Hematopoietic multipotent progenitor cell treated with erythropoietin and hydrocortisone succinate and interleukin-3 and kit ligand, for 17 days (in vitro differentiated cells): ENCODE measurements around the gene GINS1.
"Not testable (repeated sequence)": the region's sequence is repeated elsewhere in the genome, so short reads cannot be mapped to it uniquely, and the experiment has no call there.

Source experiments
- DNase-seq: peaks from one replicate; pipeline ENCODE4 v3.0.0-alpha.2; 2015; ENCODE audit warnings: low spot score

The GINS1 gene

DNA sequence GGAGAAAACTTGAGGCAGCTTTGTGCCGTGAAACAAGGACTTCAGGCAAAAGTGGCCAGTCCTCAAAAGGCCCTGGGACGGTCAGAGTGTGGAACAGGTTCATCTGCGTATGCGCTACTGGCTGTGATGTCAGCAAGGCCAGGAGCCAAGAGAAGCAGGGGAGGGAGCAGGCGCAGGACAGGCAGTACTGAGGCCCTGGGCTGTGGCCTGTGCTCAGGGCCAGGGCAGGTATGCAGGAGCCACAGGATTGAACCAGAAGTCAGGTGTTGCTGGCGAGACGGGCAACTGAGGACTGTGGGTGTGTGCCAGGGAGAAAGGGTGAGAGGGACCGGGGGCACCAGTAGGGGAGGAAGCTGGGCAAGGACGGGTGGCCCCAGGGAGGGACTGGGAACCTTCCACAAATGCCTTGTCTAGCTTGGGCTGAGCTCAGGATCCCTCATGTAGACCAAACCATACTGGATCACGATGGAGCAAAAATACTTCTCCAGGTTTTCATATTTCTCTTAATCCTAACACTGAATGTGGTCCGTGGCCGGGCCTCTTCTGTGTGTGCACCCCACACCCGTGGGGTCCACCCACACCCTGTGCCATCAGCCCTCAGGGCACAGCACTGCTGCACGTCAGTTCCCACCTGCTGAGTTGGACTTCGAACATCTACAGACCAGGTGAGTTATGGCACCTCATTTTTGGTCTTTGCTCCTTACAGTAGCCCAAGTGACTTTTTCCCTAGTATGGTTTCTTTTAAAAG, 46.9 kb downstream of the GINS1 start:
- DNase-seq: no peak

DNA sequence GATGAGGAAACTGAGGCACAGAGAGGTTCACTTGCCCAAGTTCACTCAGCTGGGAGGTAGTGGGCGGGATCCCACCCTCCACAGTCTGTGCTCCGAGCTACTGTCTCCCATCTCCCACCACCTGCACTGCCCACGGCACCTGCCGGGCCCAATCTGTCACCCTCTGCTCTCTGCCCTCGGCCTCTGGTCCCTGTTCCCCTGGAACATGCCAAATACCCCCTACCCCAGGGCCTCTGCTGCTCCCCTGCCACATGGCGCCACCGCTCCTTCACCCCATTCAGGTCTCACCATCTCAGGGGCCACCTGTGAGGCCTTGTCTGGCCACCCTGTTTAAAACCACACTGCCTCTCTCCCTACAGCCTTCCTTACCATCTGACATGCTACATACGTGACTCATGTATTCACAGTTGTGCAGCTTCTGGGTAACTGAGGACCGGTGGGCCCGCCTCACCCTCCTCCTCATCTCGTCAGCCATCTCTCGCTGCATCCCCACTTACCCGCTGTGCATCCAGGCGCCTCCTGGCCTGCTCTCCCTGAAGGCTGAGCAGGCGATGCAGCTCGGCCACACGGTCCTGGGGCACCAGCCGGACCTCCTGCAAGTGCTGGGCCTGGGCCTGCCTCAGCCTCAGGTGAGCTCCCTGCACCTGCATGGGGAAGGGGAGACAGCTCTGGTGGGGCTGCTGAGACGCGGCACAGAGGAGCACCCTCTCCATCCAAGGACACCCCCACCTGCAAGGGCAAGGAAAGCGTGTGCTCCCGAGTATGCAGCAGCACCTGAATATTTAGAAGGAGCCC, 50.6 kb downstream of the GINS1 start:
- DNase-seq: no peak

DNA sequence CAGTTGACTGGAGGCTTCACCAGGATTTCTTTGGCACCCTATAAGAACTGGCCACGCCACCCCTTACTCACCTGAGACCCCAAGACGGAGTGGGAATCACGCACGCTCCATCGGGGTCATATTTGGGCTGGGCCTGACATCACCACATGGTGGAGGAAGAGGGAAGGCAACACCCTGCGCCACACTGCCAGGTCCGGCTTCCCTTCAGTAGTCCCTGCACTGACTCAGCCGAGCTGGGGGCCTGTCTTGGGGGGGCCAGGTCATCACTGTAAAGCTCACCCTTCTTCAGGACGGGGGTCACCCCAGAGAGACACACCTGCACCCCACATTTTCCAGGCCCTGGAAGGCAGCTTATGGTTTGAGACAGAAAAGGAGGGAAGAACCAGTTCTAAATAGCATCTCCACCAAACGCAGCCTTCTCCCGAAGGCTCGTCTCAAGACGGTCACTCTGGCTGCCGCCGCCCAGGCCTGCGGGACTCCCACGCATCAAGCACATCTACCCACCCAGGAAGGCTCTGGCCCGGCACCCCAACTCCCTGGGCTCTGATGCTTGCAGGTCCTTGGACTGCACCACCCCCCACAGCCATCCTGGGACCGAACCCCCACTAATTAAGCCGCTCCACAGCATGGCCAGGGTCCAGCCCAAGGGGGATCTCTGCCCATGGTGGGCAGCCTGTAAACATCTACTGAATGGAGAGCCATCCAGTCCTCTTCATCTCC, 51.8 kb downstream of the GINS1 start:
- no peak for DNase-seq

DNA sequence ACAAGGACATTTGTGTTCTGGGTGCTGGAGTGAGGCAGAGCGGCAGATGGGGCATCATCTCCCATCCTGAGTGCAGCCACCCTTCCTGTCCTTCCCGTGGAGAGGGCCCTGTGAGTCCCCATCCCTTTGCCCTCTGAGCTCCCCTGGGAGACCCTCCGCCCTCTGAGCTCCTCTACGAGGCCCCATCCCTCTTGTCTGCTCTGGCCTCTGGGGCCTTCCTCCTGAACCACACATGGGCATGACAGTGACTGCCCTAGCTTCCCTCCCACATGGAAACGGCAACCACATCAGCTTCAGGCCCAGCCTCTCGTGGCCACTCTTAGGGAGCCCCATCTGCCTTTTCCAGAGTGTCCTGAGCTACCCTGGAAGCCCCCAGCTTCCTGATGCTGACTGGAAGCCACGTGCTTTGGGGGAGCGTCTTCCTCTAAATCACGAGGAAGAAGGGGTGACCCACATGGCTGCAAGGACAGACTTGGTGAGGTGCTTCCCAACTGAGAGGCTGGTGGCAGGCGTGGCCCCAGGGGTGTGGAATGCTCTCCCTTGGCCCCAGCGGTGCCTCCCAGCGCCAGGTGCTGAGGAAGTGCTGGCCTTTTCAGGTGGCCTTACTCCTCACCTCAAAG, 52.6 kb downstream of the GINS1 start:
- no peak for DNase-seq

DNA sequence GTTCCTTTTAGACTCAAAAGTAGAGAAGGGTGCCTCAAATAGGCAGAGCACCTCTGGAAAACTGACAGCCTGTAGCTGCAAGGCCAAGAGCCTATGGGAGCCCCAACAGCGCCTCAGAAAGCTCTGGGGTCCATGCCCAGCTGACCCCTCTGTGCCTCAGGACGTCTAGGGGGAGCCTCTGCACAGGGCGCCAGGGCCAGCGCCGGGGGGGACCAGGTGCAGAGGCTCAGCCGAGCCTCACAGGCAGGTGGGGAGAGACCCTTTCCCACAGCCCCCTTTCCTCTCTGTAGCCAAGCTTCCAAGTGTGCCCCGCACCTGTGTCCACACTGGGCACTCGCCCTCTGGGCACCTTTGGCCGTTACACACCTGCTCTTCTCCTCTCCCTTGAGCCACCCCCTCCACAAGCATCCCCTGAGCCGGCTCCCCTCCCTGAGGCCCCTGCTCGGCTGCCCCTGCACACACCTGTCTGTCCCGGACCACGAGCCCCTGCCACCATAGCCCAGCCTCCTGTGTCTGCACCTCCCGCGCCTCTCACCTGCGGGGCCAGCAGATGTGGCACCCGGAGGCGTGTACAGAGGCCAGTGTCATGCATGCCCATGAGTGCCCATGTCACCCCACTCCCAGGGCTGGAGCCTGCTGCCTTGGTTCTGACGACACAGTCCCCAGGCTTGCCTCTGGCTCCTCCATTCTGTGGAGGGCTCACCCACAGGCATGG, 53.2 kb downstream of the GINS1 start:
- no peak for DNase-seq

DNA sequence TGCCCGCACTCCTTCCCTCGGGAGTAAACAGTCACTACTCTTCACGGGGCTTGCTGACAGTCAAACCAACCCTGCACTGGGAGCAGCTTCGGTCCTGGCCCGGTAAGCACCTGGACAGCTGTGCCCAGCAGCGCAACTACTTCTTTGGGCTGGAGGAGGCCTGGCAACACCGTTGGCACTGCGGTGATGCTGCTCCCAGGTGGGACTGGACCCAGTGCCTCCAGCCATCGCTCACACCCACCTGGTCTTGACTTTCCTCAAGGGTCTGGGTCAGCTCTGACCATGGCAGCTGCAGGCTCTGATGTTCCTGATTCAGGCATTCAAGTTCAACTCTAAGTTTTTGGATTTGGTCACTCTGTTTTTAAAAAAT, 53.8 kb downstream of the GINS1 start:
- no peak for DNase-seq

DNA sequence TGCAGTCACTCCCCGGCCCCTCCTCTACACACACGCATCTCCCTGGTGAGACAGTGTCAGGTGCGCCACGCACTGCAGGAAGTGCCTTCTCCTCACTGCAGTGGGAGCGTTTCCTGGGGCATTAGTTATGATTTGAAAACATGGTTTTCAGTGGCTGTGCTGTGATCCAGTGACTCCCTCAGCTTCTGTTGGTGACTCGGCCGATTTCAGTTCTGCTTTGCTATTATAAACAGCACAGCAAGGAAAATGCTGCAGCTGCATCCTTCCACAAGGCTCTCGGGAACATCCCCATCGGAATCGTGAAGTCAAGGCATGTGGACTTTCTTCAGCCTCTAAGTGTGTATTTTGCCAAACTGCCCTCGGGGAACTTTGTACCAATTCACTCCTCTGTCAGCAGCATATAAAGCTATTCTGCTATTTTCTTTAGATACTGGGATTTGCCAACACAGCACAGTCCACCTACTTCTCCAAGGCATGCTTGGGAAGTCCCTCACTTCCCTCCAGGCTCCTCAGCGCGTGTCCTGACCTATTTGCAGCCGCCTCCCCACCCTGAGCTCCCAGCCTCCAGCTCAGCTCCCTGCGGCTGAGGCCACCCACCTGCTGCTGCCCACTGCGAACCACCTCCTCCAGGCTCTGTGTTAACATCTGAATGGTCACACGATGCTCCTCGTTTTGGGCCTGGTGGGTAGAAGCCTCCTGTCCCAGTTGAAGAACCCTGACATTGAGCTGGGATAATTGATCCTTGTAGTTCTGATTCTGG, 54.5 kb downstream of the GINS1 start:
- no peak for DNase-seq

DNA sequence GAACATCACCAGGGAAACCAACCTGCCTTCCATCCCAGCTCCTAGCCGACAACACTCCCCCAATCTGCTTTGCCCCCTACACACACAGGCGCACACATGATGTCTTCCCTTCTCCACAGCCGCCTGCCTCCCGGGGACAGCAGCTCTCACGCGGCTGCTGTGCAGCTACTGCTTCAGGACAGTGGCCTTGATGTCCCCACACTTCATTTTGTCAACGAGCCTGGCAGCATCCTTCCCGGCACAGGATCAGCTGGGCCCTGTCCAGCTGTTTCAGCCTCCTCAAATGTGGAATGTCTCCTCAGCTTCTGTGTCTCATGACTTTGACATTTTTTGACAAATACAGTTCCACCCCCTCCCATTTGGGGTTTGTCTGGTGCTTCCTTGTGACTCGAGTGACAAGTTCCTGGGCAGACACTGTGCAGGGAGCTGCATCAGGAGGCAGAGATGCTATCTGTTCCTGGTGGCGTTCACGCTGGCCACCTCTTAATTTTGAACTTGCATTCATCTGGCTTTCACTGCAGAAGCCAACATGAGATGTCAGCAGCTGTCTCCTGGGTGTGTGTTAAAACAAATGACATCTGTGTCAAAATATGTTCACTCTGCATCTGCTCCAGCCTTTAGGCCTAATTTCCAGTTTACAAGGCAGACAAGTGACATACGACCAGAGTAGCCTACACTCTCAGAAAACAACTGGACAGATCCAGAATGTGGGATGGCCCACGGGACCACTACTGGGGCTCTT, 57.2 kb downstream of the GINS1 start:
- no peak for DNase-seq

DNA sequence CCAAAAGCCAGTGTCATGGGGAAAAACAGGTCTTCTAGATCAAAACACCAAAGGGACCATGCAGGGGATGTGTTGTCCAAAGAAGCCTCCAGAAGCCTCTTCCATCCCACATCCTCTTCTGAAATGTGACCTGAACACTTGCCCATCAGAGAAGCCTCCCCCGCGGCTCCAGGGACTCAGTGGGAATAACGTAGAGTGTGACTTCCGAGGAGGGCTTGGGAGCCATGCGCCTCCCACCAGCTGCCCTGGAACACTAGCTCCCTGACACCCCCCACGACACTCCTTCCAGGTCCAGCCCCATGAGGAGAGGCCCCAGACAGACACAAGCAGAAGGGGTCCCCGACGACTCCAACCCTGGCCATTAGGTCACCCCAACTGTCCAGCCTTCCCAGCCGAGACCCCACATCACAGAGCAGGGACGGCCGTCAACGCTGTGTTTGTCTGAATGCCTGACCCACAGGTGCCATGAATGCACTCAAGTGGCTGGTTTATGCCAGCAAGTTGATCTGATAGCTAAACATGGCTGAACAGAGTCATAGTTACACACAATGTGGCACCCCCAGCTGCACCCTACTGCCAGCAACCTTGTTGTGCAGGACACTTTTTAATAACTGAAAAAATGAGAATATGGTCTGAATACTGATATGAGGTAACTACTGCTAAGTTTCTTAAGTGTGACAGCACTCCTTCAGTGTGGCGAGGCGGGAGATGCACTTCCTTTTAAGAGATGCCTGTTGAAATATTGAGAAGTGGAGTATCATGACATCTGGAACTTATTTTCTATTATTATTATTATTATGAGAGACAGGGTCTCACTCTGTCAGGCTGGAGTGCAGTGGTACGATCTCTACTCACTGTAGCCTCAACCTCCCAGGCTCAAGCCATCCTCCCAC, 58.0 kb downstream of the GINS1 start:
- no peak for DNase-seq

DNA sequence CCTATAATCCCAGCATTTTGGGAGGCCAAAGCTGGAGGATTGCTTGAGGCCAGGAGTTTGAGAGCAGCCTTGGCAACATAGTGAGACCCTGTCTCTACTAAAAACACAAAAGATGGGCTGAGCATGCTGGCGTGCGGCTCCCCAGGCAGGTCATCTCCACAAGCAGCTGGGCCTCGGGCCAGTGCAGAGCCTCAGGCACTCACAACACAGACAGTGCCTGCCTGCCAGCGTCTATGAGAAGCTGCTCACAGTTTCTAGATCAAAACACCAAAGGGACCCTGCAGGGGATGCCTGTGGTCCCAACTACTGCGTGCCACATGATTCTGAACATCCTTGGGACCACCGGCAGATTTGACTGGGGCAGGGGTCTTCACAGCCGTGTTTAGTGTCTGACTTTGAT, 59.4 kb downstream of the GINS1 start:
- DNase-seq: no peak

DNA sequence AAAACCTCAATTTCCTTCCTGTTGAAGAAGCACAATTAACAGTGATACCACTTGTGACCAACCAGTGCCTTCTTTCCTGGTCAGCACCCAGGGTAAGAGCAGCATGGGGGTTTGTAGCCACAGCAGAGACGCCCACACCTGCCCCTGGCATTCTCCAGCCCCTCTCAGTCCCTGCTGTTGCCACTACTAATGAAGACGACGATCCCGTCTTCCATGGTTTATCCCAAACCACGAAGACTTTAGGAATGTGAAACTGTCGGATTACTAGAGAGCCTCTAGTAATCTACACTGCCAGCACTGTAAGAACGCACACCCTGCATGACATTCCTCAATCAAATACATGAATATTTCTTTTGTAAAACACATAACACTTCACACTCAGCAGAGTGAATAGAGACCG, 60.0 kb downstream of the GINS1 start:
- no peak for DNase-seq

DNA sequence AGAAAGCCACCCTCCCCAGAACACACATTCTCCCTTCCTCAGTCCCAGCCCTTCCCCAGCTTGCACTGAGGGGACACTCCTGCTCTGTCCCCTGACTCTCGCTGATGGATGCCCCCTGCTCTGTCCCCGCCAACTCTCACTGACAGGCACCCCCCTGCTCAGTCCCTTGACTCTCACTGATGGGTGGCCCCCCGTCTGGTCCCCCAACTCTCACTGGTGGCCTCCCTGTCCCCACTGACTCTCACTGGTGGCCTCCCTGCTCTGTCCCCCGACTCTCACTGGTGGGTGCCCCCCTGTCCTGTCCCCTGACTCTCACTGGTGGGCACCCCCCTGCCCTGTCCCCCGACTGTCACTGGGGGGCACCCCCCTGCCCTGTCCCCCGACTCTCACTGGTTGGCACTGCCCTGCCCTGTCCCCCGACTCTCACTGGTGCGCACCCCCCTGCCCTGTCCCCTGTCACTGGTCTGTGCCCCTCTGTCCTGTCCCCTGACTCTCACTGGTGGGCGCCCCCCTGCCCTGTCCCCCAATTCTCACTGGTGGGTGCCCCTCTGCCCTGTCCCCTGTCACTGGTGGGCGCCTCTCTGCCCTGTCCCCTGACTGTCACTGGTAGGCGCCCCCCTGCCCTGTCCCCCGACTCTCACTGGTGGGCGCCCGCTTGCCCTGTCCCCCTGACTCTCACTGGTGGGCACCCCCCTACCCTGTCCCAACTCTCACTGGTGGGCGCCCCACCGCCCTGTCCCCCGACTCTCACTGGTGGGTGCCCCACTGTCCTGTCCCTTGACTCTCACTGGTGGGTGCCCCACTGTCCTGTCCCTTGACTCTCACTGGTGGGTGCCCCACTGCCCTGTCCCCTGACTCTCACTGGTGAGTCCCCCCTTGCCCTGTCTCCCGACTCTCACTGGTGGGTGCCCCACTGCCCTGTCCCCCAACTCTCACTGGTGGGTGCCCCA, 60.9 kb downstream of the GINS1 start:
- DNase-seq: no peak

DNA sequence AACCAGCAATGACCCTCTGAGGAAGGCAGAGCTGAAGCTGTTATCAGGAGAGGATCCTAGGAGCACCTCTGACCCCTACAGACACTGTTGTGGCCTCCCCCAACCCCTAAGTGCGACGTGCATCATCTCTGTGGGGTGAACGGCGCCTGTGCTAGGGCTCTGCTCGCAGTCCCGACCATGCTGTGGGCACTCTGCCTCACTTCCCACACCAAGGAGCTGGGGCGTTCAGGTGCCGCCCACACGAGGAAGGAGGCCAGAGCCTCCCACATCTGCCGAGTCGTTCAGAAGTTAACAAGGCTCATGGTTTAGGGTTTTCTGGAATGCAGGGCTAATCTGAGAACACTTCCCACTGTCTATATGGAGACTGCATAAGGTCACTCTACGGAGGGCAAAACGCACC, 62.1 kb downstream of the GINS1 start:
- DNase-seq: no peak

DNA sequence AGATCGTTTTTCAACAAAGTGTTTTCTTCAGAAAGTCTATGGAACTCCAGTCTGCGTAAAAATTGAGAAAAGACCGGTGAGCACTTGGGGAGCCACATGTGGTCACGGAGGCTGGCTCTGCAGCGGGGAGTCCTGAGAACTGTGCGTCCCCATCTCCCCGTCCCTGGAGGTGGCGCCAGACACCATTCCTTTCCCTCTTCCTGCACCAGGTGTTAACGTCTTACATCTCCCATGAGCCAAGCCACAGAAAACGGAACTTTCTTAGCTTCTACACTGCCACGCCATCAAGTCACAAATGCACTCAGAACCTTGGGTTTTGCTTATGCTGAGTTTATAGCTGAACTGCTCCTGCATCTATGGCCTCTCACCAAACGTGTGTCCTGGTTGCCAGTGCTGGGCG, 62.6 kb downstream of the GINS1 start:
- DNase-seq: no peak

DNA sequence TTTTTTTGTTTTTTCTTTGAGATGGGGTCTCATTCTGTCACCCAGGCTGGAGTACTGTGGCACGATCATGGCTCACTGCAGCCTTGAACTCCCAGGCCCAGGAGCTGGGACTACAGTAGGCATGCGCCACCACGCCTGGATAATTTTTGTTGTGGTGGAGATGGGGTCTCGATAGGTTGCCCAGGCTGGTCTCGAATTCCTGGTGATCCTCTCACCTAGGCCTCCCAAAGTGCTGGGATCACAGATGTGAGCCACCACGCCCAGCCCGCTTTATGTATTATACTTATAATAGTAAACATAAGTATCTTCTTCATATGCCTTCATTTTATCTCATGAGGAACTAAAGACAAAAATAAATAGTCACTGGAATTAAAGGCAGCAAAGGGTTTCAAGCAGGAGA, 63.5 kb downstream of the GINS1 start:
- no peak for DNase-seq

DNA sequence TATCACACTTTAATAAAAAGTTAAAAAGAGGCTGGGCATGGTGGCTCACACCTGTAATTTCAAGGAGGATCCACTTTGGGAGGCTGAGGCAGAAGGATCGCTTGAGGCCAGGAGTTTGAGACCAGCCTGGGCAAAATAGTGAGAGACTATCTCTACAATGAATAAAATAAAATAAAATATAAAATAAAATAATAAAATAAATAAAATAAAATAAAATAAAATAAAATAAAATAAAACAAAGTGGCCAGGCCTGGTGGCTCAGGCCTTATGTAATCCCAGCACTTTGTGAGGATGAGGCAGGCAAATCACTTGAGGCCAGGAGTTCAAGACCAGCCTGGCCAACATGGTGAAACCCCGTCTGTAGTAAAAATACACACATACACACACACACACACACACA, 65.8 kb downstream of the GINS1 start:
- not testable (repeated sequence) for DNase-seq

DNA sequence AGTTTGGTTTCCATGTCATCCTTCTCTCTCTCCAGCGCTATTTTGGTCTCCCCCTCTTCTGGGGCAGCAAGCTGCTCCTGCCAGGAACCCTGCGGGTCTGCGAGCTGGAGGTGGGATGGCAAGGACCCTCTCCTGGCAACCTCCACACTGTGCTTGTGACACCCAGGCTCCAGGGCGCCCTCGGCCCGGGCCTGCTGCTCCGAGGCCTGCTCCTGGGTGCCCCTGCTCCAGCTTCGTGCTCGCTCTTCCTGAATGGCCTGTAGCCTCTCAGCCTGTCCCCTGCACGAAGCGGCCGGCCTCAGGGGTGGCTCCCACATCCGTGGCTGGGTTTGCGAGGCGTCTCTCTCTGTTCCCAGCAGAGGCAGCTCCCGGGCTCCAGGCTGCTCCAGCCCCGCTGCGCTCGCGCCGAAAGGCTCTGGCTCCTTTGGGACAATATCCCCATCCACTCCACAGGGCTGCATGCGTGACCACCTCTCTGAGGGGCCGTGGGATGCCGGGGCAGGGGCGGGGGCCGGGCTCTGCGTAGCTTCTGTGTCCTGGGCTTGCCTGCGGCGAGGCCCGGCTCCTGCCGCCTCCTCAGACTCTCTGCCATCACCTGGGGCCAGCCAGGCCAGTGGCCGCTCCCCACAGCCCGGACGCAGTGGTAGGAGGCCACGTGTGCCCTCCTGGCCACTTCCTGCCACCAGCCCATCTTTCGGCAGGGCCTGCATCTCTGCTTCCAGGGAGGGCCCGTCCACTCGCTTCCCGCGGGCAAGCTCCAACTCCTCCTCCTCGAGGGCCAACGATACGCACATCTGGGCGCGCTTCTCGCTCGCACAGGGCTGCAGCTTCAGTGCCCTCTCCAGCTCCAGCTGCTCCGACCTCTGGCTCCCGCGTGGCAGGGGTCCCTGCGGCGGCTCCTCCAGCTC, 68.9 kb downstream of the GINS1 start:
- no peak for DNase-seq
